Mesothelial cell of epicardium (in vitro differentiated cells): ENCODE results near the gene UQCRH. TPM values are rescaled to one million over a fixed set of nuclear protein-coding genes. Genes with fewer than 3 reads are reported as not detected.

Experiments used
- DNase-seq, 2 experiments: peaks; one replicate each; pipeline ENCODE4 v3.0.0; 2021; ENCODE audit warnings: low spot score in 2 of 2; ENCODE audit not compliant: unreplicated experiment in 2 of 2
- H3K27ac Mint-ChIP-seq: 2 replicates; pipeline ENCODE4 v1.8.0; 2021; ENCODE audit warnings: mixed read lengths
- H3K27me3 Mint-ChIP-seq: 2 replicates; pipeline ENCODE4 v1.8.0; 2021; ENCODE audit warnings: low read depth, mixed read lengths
- H3K36me3 Mint-ChIP-seq: 2 replicates; pipeline ENCODE4 v1.8.0; 2021; ENCODE audit warnings: mixed read lengths
- H3K4me1 Mint-ChIP-seq: 2 replicates; pipeline ENCODE4 v1.8.0; 2021; ENCODE audit warnings: mixed read lengths
- H3K4me3 Mint-ChIP-seq: 2 replicates; pipeline ENCODE4 v1.8.0; 2021; ENCODE audit warnings: mild to moderate bottlenecking, moderate library complexity, mixed read lengths
- H3K9me3 Mint-ChIP-seq: 2 replicates; pipeline ENCODE4 v1.8.0; 2021; ENCODE audit warnings: mixed read lengths
- CTCF ChIP-seq: fragments of 200-600 bp; sonication (generic); IDR thresholded peaks from one replicate; pipeline ENCODE4 v1.5.0; 2021; ENCODE audit warnings: antibody characterized with exemption; ENCODE audit not compliant: unreplicated experiment
- total RNA-seq: library from RNA; stranded (reverse); gene quantifications from 3 replicates; pipeline ENCODE4 v1.2.1, GENCODE V29; 2021

Gene UQCRH
- total RNA-seq: 205 to 211 TPM (median 209 TPM) in 3 replicates

- peaks cover 43% of the 10 kb centered on the region for H3K4me1 Mint-ChIP-seq
- H3K4me3 Mint-ChIP-seq: peak within 1 kb of the TSS; percentile 95
These were observed at the start of gene UQCRH, which contains the start of gene LRRC41 for GRCh38 chr1:46303038-46303871. UQCRH (plus strand) TSS chr1:46303698; CDS start chr1:46303767, 69 bp downstream. LRRC41 (minus strand) TSS chr1:46303616; CDS start chr1:46303322, 294 bp downstream.

GRCh38 chr1:46254668-46255067, 48.8 kb upstream of the UQCRH start:
- Mint-ChIP-seq H3K9me3 (no peaks in the 10 kb centered on the region), H3K4me1 (peaks cover under 1% of the 10 kb centered on the region), H3K27me3 (no peaks in the 10 kb centered on the region), H3K27ac (no peak overlapping the region), H3K36me3 (peaks cover 15% of the 10 kb centered on the region), H3K4me3 (no peak overlapping the region)
- no peak for DNase-seq
- no peak for TF ChIP-seq CTCF

More at GRCh38 chr1:46303038-46303871, at the start of gene UQCRH, which contains the start of gene LRRC41:
- Mint-ChIP-seq H3K36me3 (no peaks in the 10 kb centered on the region), H3K9me3 (no peaks in the 10 kb centered on the region), H3K27ac (peak within 1 kb of the TSS; percentile 100), H3K27me3 (no peaks in the 10 kb centered on the region)
- DNase-seq: peak; percentile 86 to 95
- no peak for TF ChIP-seq CTCF

- Mint-ChIP-seq H3K4me1 (no peaks in the 10 kb centered on the region), H3K9me3 (no peaks in the 10 kb centered on the region), H3K27ac (no peak overlapping the region), H3K4me3 (no peak overlapping the region), H3K36me3 (peaks cover 19% of the 10 kb centered on the region), H3K27me3 (no peaks in the 10 kb centered on the region)
- DNase-seq: no peak
- no peak for TF ChIP-seq CTCF
These were observed 47.0 kb upstream of the UQCRH start for GRCh38 chr1:46256523-46256922.

- Mint-ChIP-seq H3K4me1 (no peaks in the 10 kb centered on the region), H3K27ac (no peak overlapping the region), H3K4me3 (no peak overlapping the region), H3K27me3 (no peaks in the 10 kb centered on the region), H3K9me3 (no peaks in the 10 kb centered on the region), H3K36me3 (peaks cover 17% of the 10 kb centered on the region)
- no peak for TF ChIP-seq CTCF
- no peak for DNase-seq
These were observed 41.0 kb upstream of the UQCRH start for GRCh38 chr1:46262508-46262907.

- Mint-ChIP-seq H3K4me1 (no peaks in the 10 kb centered on the region), H3K9me3 (no peaks in the 10 kb centered on the region), H3K4me3 (no peak overlapping the region), H3K27me3 (no peaks in the 10 kb centered on the region), H3K36me3 (peaks cover 17% of the 10 kb centered on the region), H3K27ac (no peak overlapping the region)
- no peak for TF ChIP-seq CTCF
- no peak for DNase-seq
These were observed 40.4 kb upstream of the UQCRH start for GRCh38 chr1:46263146-46263545.
